Measurements from ENCODE around the gene EIPR1. TPM values are rescaled to one million over a fixed set of nuclear protein-coding genes. Genes with fewer than 3 reads are reported as not detected.
A peak's percentile ranks its signal among the peaks of the same experiment; 100 is the strongest.

The EIPR1 gene
- total and polyA plus RNA-seq, 2 of the 13 experiments (the other 11 are each of a cell fraction or from before 2014, with no cell fraction given), result 70.0 to 96.3 TPM

- TF ChIP-seq ZNF407 (CRISPR knock-in tag; IDR thresholded peaks at IDR 0.05; ENCODE audit: not compliant biosample characterization) (no peak), ZNF207 (IDR thresholded peaks at IDR 0.05; ENCODE audit: borderline replicate concordance) (no peak), ASH2L (IDR thresholded peaks at IDR 0.05; ENCODE audit: insufficient read length, low read depth, low read length) (peak; percentile 43), ZFAT (CRISPR knock-in tag; conservative IDR thresholded peaks at IDR 0.05) (no peak), FOSL2 (CRISPR knock-in tag; IDR thresholded peaks at IDR 0.05) (0 out of 2 replicates have a peak, but pooled peaks have one; percentile 24), ZBTB10 (CRISPR knock-in tag; IDR thresholded peaks at IDR 0.05; ENCODE audit: borderline replicate concordance) (no peak), SIX1 (CRISPR knock-in tag; IDR thresholded peaks at IDR 0.05; ENCODE audit: borderline replicate concordance) (peak; percentile 79; the same call in 1 of the 2 replicates), PHF21A (CRISPR knock-in tag; IDR thresholded peaks at IDR 0.05) (no peak), GABPA (IDR thresholded peaks at IDR 0.05; ENCODE audit: low read depth, low read length) (no peak), GABPA (CRISPR knock-in tag; IDR thresholded peaks at IDR 0.05; ENCODE audit: low read depth) (no peak), TBX3 (IDR thresholded peaks at IDR 0.05; ENCODE audit: borderline replicate concordance) (no peak), MYC (CRISPR knock-in tag; IDR thresholded peaks at IDR 0.05; ENCODE audit: borderline replicate concordance) (peak; percentile 76; the same call in 1 of the 2 replicates)
- TF ChIP-seq, protein P1, sequence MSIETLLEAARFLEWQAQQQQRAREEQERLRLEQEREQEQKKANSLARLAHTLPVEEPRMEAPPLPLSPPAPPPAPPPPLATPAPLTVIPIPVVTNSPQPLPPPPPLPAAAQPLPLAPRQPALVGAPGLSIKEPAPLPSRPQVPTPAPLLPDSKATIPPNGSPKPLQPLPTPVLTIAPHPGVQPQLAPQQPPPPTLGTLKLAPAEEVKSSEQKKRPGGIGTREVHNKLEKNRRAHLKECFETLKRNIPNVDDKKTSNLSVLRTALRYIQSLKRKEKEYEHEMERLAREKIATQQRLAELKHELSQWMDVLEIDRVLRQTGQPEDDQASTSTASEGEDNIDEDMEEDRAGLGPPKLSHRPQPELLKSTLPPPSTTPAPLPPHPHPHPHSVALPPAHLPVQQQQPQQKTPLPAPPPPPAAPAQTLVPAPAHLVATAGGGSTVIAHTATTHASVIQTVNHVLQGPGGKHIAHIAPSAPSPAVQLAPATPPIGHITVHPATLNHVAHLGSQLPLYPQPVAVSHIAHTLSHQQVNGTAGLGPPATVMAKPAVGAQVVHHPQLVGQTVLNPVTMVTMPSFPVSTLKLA (IDR thresholded peaks at IDR 0.05), result 0 out of 2 replicates have a peak, but pooled peaks have one; percentile 21
- TF ChIP-seq, protein P2, sequence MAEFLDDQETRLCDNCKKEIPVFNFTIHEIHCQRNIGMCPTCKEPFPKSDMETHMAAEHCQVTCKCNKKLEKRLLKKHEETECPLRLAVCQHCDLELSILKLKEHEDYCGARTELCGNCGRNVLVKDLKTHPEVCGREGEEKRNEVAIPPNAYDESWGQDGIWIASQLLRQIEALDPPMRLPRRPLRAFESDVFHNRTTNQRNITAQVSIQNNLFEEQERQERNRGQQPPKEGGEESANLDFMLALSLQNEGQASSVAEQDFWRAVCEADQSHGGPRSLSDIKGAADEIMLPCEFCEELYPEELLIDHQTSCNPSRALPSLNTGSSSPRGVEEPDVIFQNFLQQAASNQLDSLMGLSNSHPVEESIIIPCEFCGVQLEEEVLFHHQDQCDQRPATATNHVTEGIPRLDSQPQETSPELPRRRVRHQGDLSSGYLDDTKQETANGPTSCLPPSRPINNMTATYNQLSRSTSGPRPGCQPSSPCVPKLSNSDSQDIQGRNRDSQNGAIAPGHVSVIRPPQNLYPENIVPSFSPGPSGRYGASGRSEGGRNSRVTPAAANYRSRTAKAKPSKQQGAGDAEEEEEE (CRISPR knock-in tag; IDR thresholded peaks at IDR 0.05; ENCODE audit: borderline replicate concordance), result no peak
Observed at GRCh38 chr2:3303583-3304406, 73.8 kb downstream of the EIPR1 start (continued).

All from HepG2 (cell line).